Measurements from ENCODE around the gene ACSF3.

The ACSF3 gene

GRCh38 chr16:89048090-89048725 lies 45.4 kb upstream of the ACSF3 start:
- no peak overlapping the region for H3K4me3 ChIP-seq (ENCODE audit: low read depth, low read length)
- TF ChIP-seq CTCF (IDR thresholded peaks at IDR 0.05; ENCODE audit: low read depth, low read length), result no peak

GRCh38 chr16:89048871-89049422 lies 44.7 kb upstream of the ACSF3 start:
- no peak for TF ChIP-seq CTCF (IDR thresholded peaks at IDR 0.05; ENCODE audit: low read depth, low read length)
- no peak overlapping the region for H3K4me3 ChIP-seq (ENCODE audit: low read depth, low read length)

GRCh38 chr16:89049484-89050118 lies 44.1 kb upstream of the ACSF3 start:
- H3K4me3 ChIP-seq (ENCODE audit: low read depth, low read length), result no peak overlapping the region
- TF ChIP-seq CTCF (IDR thresholded peaks at IDR 0.05; ENCODE audit: low read depth, low read length), result no peak

GRCh38 chr16:89050119-89050867 lies 43.4 kb upstream of the ACSF3 start:
- H3K4me3 ChIP-seq (ENCODE audit: low read depth, low read length), result no peak overlapping the region
- TF ChIP-seq CTCF (IDR thresholded peaks at IDR 0.05; ENCODE audit: low read depth, low read length), result no peak

- H3K4me3 ChIP-seq (ENCODE audit: low read depth, low read length), result no peak overlapping the region
- no peak for TF ChIP-seq CTCF (IDR thresholded peaks at IDR 0.05; ENCODE audit: low read depth, low read length)
Observed at GRCh38 chr16:89050868-89051311, 42.8 kb upstream of the ACSF3 start.

- no peak for TF ChIP-seq CTCF (IDR thresholded peaks at IDR 0.05; ENCODE audit: low read depth, low read length)
- H3K4me3 ChIP-seq (ENCODE audit: low read depth, low read length), result no peak overlapping the region
Observed at GRCh38 chr16:89051521-89052166, 42.0 kb upstream of the ACSF3 start.
